Measurements from ENCODE around the gene ADAMTSL2. TPM values are rescaled to one million over a fixed set of nuclear protein-coding genes. Genes with fewer than 3 reads are reported as not detected.

Gene ADAMTSL2
- total and polyA plus RNA-seq, 9 donors: 2.3 to 5.5 (median 4.7) TPM

DNA sequence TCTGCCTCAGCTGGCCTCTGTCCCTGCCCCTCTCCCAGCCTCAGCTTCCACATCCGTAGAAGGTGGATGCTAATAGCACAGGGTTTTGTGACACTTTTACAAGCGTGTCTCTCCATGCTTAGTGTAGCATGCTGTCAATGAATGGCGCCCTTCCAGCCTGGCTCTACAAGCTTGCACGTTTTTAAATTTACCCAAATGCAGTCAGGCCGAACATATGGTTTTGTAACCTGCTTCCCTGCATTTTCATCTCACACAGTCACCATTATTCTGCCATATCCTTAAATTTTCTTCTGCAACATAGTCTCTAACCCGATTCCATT is 45.9 kb downstream of the ADAMTSL2 start:
- Histone ChIP-seq H3K4me1 (ENCODE audit: control insufficient read depth, insufficient read depth, low read length) (peaks cover 15% of the 10 kb centered on the region), H3K36me3 (ENCODE audit: control insufficient read depth, insufficient read depth, low read length) (no peaks in the 10 kb centered on the region), H3K27ac (ENCODE audit: low read length) (no peak overlapping the region), H3K9me3 (replicated peaks; ENCODE audit: control insufficient read depth, low read depth, low read length) (no peaks in the 10 kb centered on the region), H3K27me3 (ENCODE audit: control insufficient read depth, insufficient read depth, low read length) (peaks cover 53% of the 10 kb centered on the region), H3K4me3 (ENCODE audit: low read length) (no peak overlapping the region)
- WGBS (ENCODE audit: insufficient coverage): 31% methylated on average over 5 of the region's 6 CpGs
- DNase-seq: peak; percentile 38

DNA sequence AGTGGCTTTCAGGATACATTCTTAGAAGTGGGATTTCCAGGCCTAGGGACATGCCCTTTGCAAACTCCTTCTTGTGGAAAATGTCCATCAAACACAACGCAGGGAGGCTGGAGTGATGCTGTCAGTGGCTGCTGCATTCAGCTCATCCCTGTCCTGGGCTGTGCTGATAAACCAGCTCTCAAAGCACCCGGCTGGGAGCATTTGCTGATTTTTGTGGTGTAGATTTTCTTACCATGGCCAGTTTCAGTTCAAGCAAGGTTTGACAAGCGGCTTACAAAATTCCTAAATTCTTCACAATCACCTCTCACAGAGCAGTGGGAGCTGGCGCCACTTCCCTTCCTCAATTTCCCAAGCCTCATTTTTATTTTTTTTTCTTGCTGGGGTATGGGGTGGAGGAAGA is 46.5 kb downstream of the ADAMTSL2 start:
- Histone ChIP-seq H3K27me3 (ENCODE audit: control insufficient read depth, insufficient read depth, low read length) (peaks cover 53% of the 10 kb centered on the region), H3K36me3 (ENCODE audit: control insufficient read depth, insufficient read depth, low read length) (no peaks in the 10 kb centered on the region), H3K4me3 (ENCODE audit: low read length) (no peak overlapping the region), H3K27ac (ENCODE audit: low read length) (no peak overlapping the region), H3K4me1 (ENCODE audit: control insufficient read depth, insufficient read depth, low read length) (peaks cover 21% of the 10 kb centered on the region), H3K9me3 (replicated peaks; ENCODE audit: control insufficient read depth, low read depth, low read length) (no peaks in the 10 kb centered on the region)
- DNase-seq: no peak
- no CpG with 5 or more reads among the region's 4 CpGs for WGBS (ENCODE audit: insufficient coverage)

DNA sequence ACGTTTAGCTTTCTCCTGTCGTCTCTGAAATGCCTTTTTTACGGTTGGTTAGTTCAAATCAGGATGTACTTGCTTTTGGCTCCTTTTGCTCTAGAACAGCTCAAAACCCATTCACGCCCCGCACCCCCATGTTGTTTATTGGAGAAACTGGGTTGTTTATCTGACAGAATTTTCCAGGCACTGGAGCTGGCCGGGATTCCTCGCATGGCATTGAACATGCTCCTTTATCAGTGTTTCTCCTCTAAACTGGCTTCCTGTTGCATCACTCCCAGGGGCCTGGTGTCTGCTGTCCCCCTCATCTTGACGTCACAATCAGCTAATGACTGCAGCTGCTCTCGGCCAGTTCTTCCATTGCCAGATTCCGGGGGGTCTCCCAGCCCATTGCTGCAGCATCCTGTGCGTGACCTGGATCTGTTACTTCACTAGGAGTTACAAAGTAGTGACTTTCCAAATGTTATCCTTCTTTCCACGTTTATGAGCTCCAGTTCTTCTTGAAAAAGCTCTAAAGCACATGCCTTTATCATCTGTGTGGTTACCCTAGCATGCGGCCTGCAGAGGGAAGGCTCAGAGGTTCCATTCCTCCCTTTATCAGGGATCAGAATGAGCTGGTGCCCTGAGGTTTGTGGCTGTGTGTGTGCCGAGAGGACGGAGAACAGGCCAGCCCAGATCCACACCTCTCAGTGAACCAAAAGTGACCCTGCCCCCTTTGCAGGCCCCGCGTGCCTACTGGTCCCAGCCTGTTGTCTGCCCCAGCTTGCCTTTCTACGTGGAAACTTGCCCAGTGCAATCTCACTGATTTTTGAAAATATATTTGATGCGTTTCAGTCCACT is 47.2 kb downstream of the ADAMTSL2 start:
- Histone ChIP-seq H3K36me3 (ENCODE audit: control insufficient read depth, insufficient read depth, low read length) (no peaks in the 10 kb centered on the region), H3K27ac (ENCODE audit: low read length) (no peak overlapping the region), H3K9me3 (replicated peaks; ENCODE audit: control insufficient read depth, low read depth, low read length) (no peaks in the 10 kb centered on the region), H3K27me3 (ENCODE audit: control insufficient read depth, insufficient read depth, low read length) (peaks cover 59% of the 10 kb centered on the region), H3K4me1 (ENCODE audit: control insufficient read depth, insufficient read depth, low read length) (peaks cover 27% of the 10 kb centered on the region), H3K4me3 (ENCODE audit: low read length) (no peak overlapping the region)
- DNase-seq: no peak
- WGBS (ENCODE audit: insufficient coverage): 60% methylated on average over 11 of the region's 19 CpGs

DNA sequence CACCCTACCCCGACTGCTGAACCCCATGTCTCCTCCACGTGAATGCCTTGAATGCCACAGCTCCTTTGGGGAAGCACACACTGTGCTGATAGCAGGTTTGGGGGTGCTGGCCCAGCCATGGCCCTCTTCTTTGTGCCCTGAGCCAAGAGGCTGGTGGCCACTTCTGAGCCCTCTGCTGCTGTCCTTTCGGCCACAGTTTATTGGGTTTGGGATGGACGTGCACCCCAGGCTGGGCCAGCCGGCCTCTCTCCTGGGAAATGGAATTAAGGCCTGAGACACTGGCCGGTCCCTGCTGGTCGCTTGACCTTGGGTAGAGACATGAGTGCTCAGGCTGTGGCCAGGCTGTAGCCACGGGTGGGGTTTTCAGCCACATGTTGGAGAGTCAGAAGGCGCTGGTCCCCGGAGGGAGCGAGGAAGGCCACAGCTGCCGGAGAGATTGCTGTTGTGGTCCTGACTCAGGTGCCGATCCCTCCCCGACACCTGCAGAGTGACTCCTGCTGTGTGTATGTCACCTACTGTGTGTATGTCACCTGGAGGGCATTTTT is 48.1 kb downstream of the ADAMTSL2 start:
- H3K36me3 ChIP-seq (ENCODE audit: control insufficient read depth, insufficient read depth, low read length): no peaks in the 10 kb centered on the region
- 79% methylated on average over 12 of the region's 14 CpGs for WGBS (ENCODE audit: insufficient coverage)
- H3K27ac ChIP-seq (ENCODE audit: low read length): no peak overlapping the region
- H3K4me1 ChIP-seq (ENCODE audit: control insufficient read depth, insufficient read depth, low read length): peaks cover 24% of the 10 kb centered on the region
- no peak for DNase-seq
- no peak overlapping the region for H3K4me3 ChIP-seq (ENCODE audit: low read length)
- no peaks in the 10 kb centered on the region for H3K9me3 ChIP-seq (replicated peaks; ENCODE audit: control insufficient read depth, low read depth, low read length)
- H3K27me3 ChIP-seq (ENCODE audit: control insufficient read depth, insufficient read depth, low read length): peaks cover 66% of the 10 kb centered on the region

DNA sequence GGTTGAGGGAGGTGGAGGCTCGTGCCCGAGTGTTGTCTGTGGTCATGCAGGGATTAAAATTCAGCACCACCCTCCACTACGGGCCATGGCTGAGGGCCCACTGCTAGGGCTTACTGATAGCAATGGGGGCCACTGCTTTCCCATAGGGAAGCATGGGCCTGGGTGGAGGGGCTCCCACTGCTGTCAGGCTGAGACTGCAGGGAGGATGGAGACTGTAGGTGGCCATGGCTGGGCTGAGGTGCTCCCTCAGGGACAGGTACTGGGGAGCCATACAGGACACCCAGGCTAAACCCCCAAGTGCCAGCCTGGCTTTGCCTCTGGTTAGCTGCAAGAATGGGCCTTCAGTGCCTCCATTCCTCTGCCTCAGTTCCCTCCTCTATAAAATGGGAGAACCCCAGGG is 48.6 kb downstream of the ADAMTSL2 start:
- Histone ChIP-seq H3K9me3 (replicated peaks; ENCODE audit: control insufficient read depth, low read depth, low read length) (no peaks in the 10 kb centered on the region), H3K27ac (ENCODE audit: low read length) (no peak overlapping the region), H3K4me3 (ENCODE audit: low read length) (no peak overlapping the region), H3K27me3 (ENCODE audit: control insufficient read depth, insufficient read depth, low read length) (peaks cover 66% of the 10 kb centered on the region), H3K36me3 (ENCODE audit: control insufficient read depth, insufficient read depth, low read length) (no peaks in the 10 kb centered on the region), H3K4me1 (ENCODE audit: control insufficient read depth, insufficient read depth, low read length) (peaks cover 24% of the 10 kb centered on the region)
- 20% methylated on average over 1 of the region's 3 CpGs for WGBS (ENCODE audit: insufficient coverage)
- no peak for DNase-seq

DNA sequence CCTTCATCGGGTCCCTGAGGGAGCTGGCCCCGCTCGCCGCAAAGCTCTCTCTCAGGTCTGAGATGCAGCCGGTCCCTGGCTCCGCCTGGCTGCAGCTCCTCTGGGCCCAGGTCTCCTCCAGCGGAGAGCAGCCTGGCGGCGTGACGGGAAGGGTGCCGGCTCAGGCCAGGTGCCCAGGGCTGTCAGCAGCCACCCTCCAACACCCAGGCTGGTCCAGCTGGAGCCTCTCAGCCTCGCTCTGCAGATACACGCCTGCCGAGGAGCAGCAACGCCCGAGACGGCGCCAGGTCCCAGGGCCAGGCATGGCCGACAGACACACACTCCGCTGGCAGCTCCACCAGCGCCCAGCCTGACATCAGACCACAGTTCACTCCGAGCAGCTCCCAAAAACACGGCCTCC is 49.1 kb downstream of the ADAMTSL2 start:
- no peaks in the 10 kb centered on the region for H3K36me3 ChIP-seq (ENCODE audit: control insufficient read depth, insufficient read depth, low read length)
- no peak for DNase-seq
- H3K4me3 ChIP-seq (ENCODE audit: low read length): no peak overlapping the region
- peaks cover 24% of the 10 kb centered on the region for H3K4me1 ChIP-seq (ENCODE audit: control insufficient read depth, insufficient read depth, low read length)
- WGBS (ENCODE audit: insufficient coverage): 73% methylated on average over 23 of the region's 23 CpGs
- no peaks in the 10 kb centered on the region for H3K9me3 ChIP-seq (replicated peaks; ENCODE audit: control insufficient read depth, low read depth, low read length)
- no peak overlapping the region for H3K27ac ChIP-seq (ENCODE audit: low read length)
- H3K27me3 ChIP-seq (ENCODE audit: control insufficient read depth, insufficient read depth, low read length): peaks cover 63% of the 10 kb centered on the region

DNA sequence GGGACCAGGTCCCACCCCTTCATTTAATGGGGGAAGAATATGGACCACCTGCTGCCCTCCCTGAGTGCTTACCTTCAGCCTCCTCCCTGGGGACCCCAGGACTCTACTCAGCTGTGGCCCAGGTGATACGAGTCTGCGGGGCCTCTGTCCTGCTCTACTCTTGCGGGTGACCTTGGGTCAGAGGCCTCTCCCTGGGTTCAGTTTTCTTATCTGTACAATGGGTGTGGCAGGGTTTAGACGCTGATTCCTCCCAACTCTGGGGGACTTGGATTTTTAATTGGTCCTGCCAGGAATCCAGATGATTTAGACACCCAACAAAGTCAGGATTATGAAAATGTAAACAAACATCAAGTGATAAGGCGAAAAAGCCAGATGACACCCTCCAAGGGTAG is 49.7 kb downstream of the ADAMTSL2 start:
- Histone ChIP-seq H3K27ac (ENCODE audit: low read length) (no peak overlapping the region), H3K27me3 (ENCODE audit: control insufficient read depth, insufficient read depth, low read length) (peaks cover 58% of the 10 kb centered on the region)
- no peak for DNase-seq

DNA sequence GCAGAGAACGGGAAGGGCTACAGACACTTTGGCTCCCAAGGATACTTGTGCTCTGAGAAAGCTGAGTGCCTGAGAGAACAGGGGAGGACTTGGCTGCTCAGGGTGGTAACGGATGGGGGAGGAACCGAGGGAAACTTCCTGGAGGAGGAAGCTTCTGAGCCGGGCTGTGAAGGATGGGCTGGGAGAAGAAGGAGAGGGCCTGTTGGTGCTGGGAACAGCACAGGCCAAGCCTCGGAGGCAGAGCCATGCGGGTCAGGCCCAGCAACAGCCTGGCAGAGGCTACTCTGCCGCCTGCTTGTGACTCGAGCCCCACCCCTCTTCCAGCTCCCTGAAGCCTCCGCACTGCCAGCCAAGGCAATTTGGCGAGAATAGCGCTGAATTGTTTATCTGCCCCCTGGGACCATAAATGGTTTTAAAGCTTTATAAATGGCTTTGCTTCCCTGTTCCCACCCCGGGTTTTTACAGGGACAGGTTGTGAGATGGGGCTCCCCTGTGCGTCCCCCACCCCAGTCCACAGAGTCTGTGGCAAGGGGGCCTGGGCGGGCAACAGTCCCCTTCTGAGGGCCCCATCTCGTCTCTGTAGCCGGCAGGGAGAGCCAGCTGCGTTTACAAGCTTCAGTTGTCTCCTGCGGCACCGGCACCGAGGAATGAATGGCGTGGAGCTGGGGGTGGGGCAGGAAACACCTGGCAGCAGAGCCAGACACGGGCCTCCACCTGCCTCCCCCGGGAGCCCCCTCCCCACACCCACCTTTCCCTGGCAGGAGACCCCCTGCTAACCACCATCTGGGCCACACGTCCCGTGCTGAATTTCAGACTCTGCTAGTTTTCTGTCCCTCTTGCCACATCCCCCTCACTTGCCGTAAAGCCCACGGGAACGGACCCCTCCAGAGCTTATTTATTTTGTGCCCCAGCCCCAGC is 50.3 kb downstream of the ADAMTSL2 start:
- peak; percentile 59 for DNase-seq
- H3K4me3 ChIP-seq (ENCODE audit: low read length): no peak overlapping the region
- H3K9me3 ChIP-seq (replicated peaks; ENCODE audit: control insufficient read depth, low read depth, low read length): no peaks in the 10 kb centered on the region
- H3K27me3 ChIP-seq (ENCODE audit: control insufficient read depth, insufficient read depth, low read length): peaks cover 58% of the 10 kb centered on the region
- H3K27ac ChIP-seq (ENCODE audit: low read length): no peak overlapping the region
- H3K4me1 ChIP-seq (ENCODE audit: control insufficient read depth, insufficient read depth, low read length): peaks cover 24% of the 10 kb centered on the region
- WGBS (ENCODE audit: insufficient coverage): 8% methylated on average over 16 of the region's 28 CpGs
- no peaks in the 10 kb centered on the region for H3K36me3 ChIP-seq (ENCODE audit: control insufficient read depth, insufficient read depth, low read length)

More for the DNA sequence above, 49.7 kb downstream of the ADAMTSL2 start:
- 92% methylated on average over 2 of the region's 5 CpGs for WGBS (ENCODE audit: insufficient coverage)
- no peaks in the 10 kb centered on the region for H3K9me3 ChIP-seq (replicated peaks; ENCODE audit: control insufficient read depth, low read depth, low read length)
- H3K4me1 ChIP-seq (ENCODE audit: control insufficient read depth, insufficient read depth, low read length): peaks cover 24% of the 10 kb centered on the region
- no peaks in the 10 kb centered on the region for H3K36me3 ChIP-seq (ENCODE audit: control insufficient read depth, insufficient read depth, low read length)
- H3K4me3 ChIP-seq (ENCODE audit: low read length): no peak overlapping the region

DNA sequence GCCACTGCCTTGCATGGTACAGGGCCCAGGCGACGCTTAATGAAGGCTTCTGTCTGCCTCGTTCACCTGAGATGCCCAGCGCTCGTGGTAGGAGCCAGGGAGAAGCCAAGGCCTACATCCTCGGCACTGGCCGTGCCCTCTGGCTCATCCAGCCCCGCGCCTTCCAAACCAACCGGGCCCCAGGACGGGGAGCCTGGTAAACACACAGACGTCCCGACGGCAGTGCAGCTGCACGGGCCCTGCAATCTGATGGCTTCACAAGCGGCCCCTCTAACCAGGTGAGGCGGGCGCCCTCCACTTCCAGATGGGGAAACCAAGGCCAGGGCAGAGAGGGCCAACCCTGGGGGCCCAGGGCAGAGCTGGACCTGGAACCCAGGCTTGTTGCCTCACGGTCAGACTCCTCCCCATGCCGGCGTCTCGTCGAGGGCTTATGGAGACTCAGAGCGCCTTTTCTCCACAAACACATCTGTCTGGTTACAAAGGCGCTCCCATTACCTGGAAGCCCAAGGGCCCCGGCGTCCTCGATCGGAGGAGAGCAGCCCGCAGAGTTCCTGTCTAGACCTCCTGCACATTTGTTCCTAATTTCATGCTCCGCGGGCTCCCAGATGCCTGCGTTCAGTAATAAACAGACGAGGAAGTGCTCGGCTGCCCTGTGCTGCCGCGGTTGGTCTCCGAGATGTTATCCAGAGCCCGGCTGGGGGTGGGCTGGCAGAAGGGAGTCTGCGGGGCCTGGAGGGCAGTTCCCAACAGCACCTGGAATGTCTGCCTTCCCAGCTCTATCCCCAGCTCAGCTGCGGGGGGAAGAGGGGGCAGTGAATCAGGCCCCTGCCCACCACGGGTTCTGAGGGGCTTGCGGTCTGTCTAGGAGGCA is 51.2 kb downstream of the ADAMTSL2 start:
- no peak for DNase-seq
- 12% methylated on average over 41 of the region's 43 CpGs for WGBS (ENCODE audit: insufficient coverage)
- H3K4me1 ChIP-seq (ENCODE audit: control insufficient read depth, insufficient read depth, low read length): peaks cover 24% of the 10 kb centered on the region
- no peaks in the 10 kb centered on the region for H3K36me3 ChIP-seq (ENCODE audit: control insufficient read depth, insufficient read depth, low read length)
- no peak overlapping the region for H3K27ac ChIP-seq (ENCODE audit: low read length)
- H3K9me3 ChIP-seq (replicated peaks; ENCODE audit: control insufficient read depth, low read depth, low read length): no peaks in the 10 kb centered on the region
- peaks cover 55% of the 10 kb centered on the region for H3K27me3 ChIP-seq (ENCODE audit: control insufficient read depth, insufficient read depth, low read length)
- H3K4me3 ChIP-seq (ENCODE audit: low read length): no peak overlapping the region

All from muscle of leg (tissue), 11 donors.